Left lung (tissue), 10 donors: Measurements from ENCODE around the gene PROSER2. TPM values are rescaled to one million over a fixed set of nuclear protein-coding genes. Genes with fewer than 3 reads are reported as not detected.

Source experiments
- ATAC-seq: fragments of 200-7000 bp; cut with Tn5 transposase; one replicate; pipeline ENCODE4 v1.9.1; 2020; ENCODE audit warnings: moderate library complexity
- DNase-seq, 4 donors: peaks; one replicate each; pipeline ENCODE4 v3.0.0-alpha.2; 2013 to 2020
- H3K27ac ChIP-seq, 2 donors: fragments of 200-600 bp; sonication (generic) in 1 of 2; one replicate each; pipeline versions ENCODE4 v1.5.0 to v1.8.0; 2020 to 2021
- H3K27me3 ChIP-seq, 2 donors: fragments of 200-600 bp; sonication (generic) in 1 of 2; one replicate each; pipeline versions ENCODE4 v1.5.0 to v1.8.0; 2020 to 2021
- H3K36me3 ChIP-seq, 2 donors: fragments of 200-600 bp; sonication (generic) in 1 of 2; one replicate each; pipeline versions ENCODE4 v1.5.0 to v1.8.0; 2020 to 2021
- H3K4me1 ChIP-seq, 2 donors: fragments of 200-600 bp; one replicate each; pipeline ENCODE4 v1.8.0; 2021
- H3K4me3 ChIP-seq, 2 donors: fragments of 200-600 bp; sonication (generic) in 1 of 2; one replicate each; pipeline versions ENCODE4 v1.5.0 to v1.8.0; 2020 to 2021; ENCODE audit warnings: mild to moderate bottlenecking in 1 of 2
- H3K9me3 ChIP-seq, 2 donors: fragments of 200-600 bp; sonication (generic) in 1 of 2; one replicate each; pipeline versions ENCODE4 v1.5.0 to v1.8.0; 2020 to 2021
- CTCF ChIP-seq, 2 donors: fragments of 200-600 bp; sonication (generic) in 1 of 2; IDR thresholded peaks; one replicate each; pipeline versions ENCODE4 v1.5.0 to v1.8.0; 2021; ENCODE audit warnings: antibody characterized with exemption in 2 of 2
- intact Hi-C, 2 donors: fragments of 100-400 bp; cut with DNase I; formaldehyde crosslinking; loops; one replicate each; pipeline versions ENCODE4 v1.11.2 to v1.14.2; 2022
- polyA plus RNA-seq, 6 donors: library from polyadenylated mRNA; unstranded; fragments of 120-200 nt; gene quantifications; one replicate each; pipeline ENCODE4 v1.2.1, GENCODE V29; 2013; ENCODE audit not compliant: insufficient read length in 6 of 6
- total RNA-seq, 2 donors: library from RNA; stranded (reverse); fragmentation: NEBNext Ultra II Directional; extraction: Animal tissue kit (Norgen Biotek cat#: 25700); gene quantifications; one replicate each; pipeline ENCODE4 v1.2.1, GENCODE V29; 2021
- donor health status: DM: no; HTN: yes; CAD: no.
- donor health status: DM: no; HTN: no; CAD: no.

The PROSER2 gene
- total and polyA plus RNA-seq, 8 donors, result 2.0 to 14.8 (median 3.1) TPM

- H3K4me3 ChIP-seq, result no peak overlapping the region
- no peak for TF ChIP-seq CTCF (IDR thresholded peaks at IDR 0.05)
- H3K4me1 ChIP-seq, result no peaks in the 10 kb centered on the region
- DNase-seq (no peak), ATAC-seq (no peak)
- intact Hi-C loops, result loop anchor here in 1 of 2 donors (5.0 kb wide), 1 partner anchor 198 kb away; no protein-coding TSS in a partner anchor
- H3K27me3 ChIP-seq, result no peaks in the 10 kb centered on the region
- H3K36me3 ChIP-seq, result no peaks in the 10 kb centered on the region
- H3K27ac ChIP-seq, result no peak overlapping the region
- no peaks in the 10 kb centered on the region for H3K9me3 ChIP-seq
These were observed 33.9 kb upstream of the PROSER2 start for GRCh38 chr10:11789306-11789705.

GRCh38 chr10:11789956-11790355 lies 33.2 kb upstream of the PROSER2 start:
- intact Hi-C loops, result loop anchor here in 1 of 2 donors (5.0 kb wide), 1 partner anchor 197 kb away; no protein-coding TSS in a partner anchor
- H3K9me3 ChIP-seq, result no peaks in the 10 kb centered on the region
- no peak overlapping the region for H3K4me3 ChIP-seq
- H3K4me1 ChIP-seq, result no peaks in the 10 kb centered on the region
- DNase-seq, result peak in 1 of 4 donors; percentile 70
- no peak for ATAC-seq
- H3K27ac ChIP-seq, result no peak overlapping the region
- H3K27me3 ChIP-seq, result no peaks in the 10 kb centered on the region
- no peaks in the 10 kb centered on the region for H3K36me3 ChIP-seq
- TF ChIP-seq CTCF (IDR thresholded peaks at IDR 0.05), result no peak

GRCh38 chr10:11793762-11794479 lies 29.2 kb upstream of the PROSER2 start:
- TF ChIP-seq CTCF (IDR thresholded peaks at IDR 0.05), result no peak

GRCh38 chr10:11794566-11794965 lies 28.6 kb upstream of the PROSER2 start:
- no peak for TF ChIP-seq CTCF (IDR thresholded peaks at IDR 0.05)
- Histone ChIP-seq H3K36me3 (no peaks in the 10 kb centered on the region), H3K9me3 (no peaks in the 10 kb centered on the region), H3K4me3 (no peak overlapping the region), H3K27me3 (no peaks in the 10 kb centered on the region), H3K4me1 (no peaks in the 10 kb centered on the region), H3K27ac (no peak overlapping the region)
- ATAC-seq (peak; percentile 34), DNase-seq (no peak)
- intact Hi-C loops, result no loop called here

More at GRCh38 chr10:11793762-11794479, 29.2 kb upstream of the PROSER2 start:
- ATAC-seq (peak; percentile 68), DNase-seq (no peak)
- Histone ChIP-seq H3K36me3 (no peaks in the 10 kb centered on the region), H3K27ac (no peak overlapping the region), H3K27me3 (no peaks in the 10 kb centered on the region), H3K4me3 (no peak overlapping the region), H3K9me3 (no peaks in the 10 kb centered on the region), H3K4me1 (no peaks in the 10 kb centered on the region)
- intact Hi-C loops, result no loop called here

- Histone ChIP-seq H3K4me1 (no peaks in the 10 kb centered on the region), H3K4me3 (no peak overlapping the region), H3K36me3 (no peaks in the 10 kb centered on the region), H3K9me3 (no peaks in the 10 kb centered on the region), H3K27me3 (no peaks in the 10 kb centered on the region), H3K27ac (no peak overlapping the region)
- DNase-seq, result no peak
- ATAC-seq, result no peak
- TF ChIP-seq CTCF (IDR thresholded peaks at IDR 0.05), result no peak
- intact Hi-C loops, result no loop called here
These were observed 27.8 kb upstream of the PROSER2 start for GRCh38 chr10:11795101-11795920.
